Measurements from ENCODE around the gene GOLGA6L25.
"Not testable (repeated sequence)": the region's sequence is repeated elsewhere in the genome, so short reads cannot be mapped to it uniquely, and the experiment has no call there.

DNA sequence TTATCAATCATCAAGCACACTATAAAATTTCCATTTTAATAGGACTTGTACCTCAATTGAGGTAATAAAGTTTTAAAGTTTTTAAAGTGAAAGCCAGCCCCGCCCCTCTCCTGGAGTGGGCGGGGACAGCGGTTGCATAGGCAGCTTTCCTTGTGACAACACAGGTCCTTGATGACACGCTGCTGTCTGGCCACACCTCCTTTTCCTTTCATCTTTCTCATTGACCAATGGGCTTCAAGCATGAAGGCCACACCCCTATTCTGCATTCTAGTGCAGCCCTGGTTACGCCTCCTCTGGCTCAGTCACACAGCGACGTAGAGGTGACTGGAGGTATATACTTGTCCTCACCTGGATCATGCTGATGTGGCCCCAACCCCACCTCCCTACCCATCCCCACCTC lies at the start of gene GOLGA6L25:
- not testable (repeated sequence) for TF ChIP-seq SNAI2 (CRISPR knock-in tag; IDR thresholded peaks at IDR 0.05); TOX (CRISPR knock-in tag; IDR thresholded peaks at IDR 0.05; ENCODE audit: borderline replicate concordance); PPARA (CRISPR knock-in tag; IDR thresholded peaks at IDR 0.05; ENCODE audit: borderline replicate concordance); ZFP3 (CRISPR knock-in tag; IDR thresholded peaks at IDR 0.05); ZNF70 (CRISPR knock-in tag; IDR thresholded peaks at IDR 0.05); ZFP30 (CRISPR knock-in tag; IDR thresholded peaks at IDR 0.05)
- TF ChIP-seq, protein P1, sequence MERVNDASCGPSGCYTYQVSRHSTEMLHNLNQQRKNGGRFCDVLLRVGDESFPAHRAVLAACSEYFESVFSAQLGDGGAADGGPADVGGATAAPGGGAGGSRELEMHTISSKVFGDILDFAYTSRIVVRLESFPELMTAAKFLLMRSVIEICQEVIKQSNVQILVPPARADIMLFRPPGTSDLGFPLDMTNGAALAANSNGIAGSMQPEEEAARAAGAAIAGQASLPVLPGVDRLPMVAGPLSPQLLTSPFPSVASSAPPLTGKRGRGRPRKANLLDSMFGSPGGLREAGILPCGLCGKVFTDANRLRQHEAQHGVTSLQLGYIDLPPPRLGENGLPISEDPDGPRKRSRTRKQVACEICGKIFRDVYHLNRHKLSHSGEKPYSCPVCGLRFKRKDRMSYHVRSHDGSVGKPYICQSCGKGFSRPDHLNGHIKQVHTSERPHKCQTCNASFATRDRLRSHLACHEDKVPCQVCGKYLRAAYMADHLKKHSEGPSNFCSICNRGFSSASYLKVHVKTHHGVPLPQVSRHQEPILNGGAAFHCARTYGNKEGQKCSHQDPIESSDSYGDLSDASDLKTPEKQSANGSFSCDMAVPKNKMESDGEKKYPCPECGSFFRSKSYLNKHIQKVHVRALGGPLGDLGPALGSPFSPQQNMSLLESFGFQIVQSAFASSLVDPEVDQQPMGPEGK (CRISPR knock-in tag; IDR thresholded peaks at IDR 0.05; ENCODE audit: borderline replicate concordance), result not testable (repeated sequence)
- TF ChIP-seq, protein P2, sequence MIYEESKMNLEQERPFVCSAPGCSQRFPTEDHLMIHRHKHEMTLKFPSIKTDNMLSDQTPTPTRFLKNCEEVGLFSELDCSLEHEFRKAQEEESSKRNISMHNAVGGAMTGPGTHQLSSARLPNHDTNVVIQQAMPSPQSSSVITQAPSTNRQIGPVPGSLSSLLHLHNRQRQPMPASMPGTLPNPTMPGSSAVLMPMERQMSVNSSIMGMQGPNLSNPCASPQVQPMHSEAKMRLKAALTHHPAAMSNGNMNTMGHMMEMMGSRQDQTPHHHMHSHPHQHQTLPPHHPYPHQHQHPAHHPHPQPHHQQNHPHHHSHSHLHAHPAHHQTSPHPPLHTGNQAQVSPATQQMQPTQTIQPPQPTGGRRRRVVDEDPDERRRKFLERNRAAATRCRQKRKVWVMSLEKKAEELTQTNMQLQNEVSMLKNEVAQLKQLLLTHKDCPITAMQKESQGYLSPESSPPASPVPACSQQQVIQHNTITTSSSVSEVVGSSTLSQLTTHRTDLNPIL (CRISPR knock-in tag; IDR thresholded peaks at IDR 0.05; ENCODE audit: low read depth), result not testable (repeated sequence)
- TF ChIP-seq, protein P3, sequence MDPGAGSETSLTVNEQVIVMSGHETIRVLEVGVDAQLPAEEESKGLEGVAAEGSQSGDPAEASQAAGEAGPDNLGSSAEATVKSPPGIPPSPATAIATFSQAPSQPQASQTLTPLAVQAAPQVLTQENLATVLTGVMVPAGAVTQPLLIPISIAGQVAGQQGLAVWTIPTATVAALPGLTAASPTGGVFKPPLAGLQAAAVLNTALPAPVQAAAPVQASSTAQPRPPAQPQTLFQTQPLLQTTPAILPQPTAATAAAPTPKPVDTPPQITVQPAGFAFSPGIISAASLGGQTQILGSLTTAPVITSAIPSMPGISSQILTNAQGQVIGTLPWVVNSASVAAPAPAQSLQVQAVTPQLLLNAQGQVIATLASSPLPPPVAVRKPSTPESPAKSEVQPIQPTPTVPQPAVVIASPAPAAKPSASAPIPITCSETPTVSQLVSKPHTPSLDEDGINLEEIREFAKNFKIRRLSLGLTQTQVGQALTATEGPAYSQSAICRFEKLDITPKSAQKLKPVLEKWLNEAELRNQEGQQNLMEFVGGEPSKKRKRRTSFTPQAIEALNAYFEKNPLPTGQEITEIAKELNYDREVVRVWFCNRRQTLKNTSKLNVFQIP (CRISPR knock-in tag; IDR thresholded peaks at IDR 0.05; ENCODE audit: borderline replicate concordance, low read depth), result not testable (repeated sequence)
